Right lobe of liver (tissue), 6 donors: ENCODE data around the gene TOX4. TPM values are rescaled to one million over a fixed set of nuclear protein-coding genes. Genes with fewer than 3 reads are reported as not detected.
"Not testable (repeated sequence)": the region's sequence is repeated elsewhere in the genome, so short reads cannot be mapped to it uniquely, and the experiment has no call there.

Source experiments
- ATAC-seq, 4 donors: fragments of 200-7000 bp; cut with Tn5 transposase; one replicate each; pipeline ENCODE4 v1.9.1; 2020; ENCODE audit warnings: mild to moderate bottlenecking in 4 of 4, moderate library complexity in 4 of 4
- DNase-seq, 3 donors: peaks; one replicate each; pipeline ENCODE4 v3.0.0-alpha.2; 2020
- H3K27ac ChIP-seq, 3 donors: fragments of 200-600 bp; one replicate each; pipeline ENCODE4 v1.8.0; 2022
- H3K27me3 ChIP-seq, 2 donors: fragments of 200-600 bp; one replicate each; pipeline ENCODE4 v1.8.0; 2022
- H3K36me3 ChIP-seq, 4 donors: fragments of 200-600 bp; sonication (generic) in 1 of 4; one replicate each; pipeline versions ENCODE4 v1.5.1 to v1.8.0; 2017 to 2022; ENCODE audit warnings: control low read depth in 1 of 4
- H3K4me1 ChIP-seq, 4 donors: fragments of 200-600 bp; sonication (generic) in 1 of 4; one replicate each; pipeline versions ENCODE4 v1.5.1 to v1.8.0; 2017 to 2022; ENCODE audit warnings: control low read depth in 1 of 4
- H3K4me3 ChIP-seq, 3 donors: fragments of 200-600 bp; one replicate each; pipeline ENCODE4 v1.8.0; 2022
- H3K9me3 ChIP-seq, 4 donors: fragments of 200-600 bp; sonication (generic) in 1 of 4; one replicate each; pipeline versions ENCODE4 v1.5.1 to v1.8.0; 2017 to 2022; ENCODE audit warnings: control low read depth in 1 of 4
- CTCF ChIP-seq, 4 donors: fragments of 200-600 bp in 3 of 4; fragments of 450-650 bp in 1 of 4; IDR thresholded peaks; one replicate each; pipeline versions ENCODE4 v1.5.1 to v1.8.0; 2016 to 2022; ENCODE audit warnings: antibody characterized with exemption in 4 of 4, mild to moderate bottlenecking in 2 of 4
- POLR2A ChIP-seq: fragments of 450-650 bp; IDR thresholded peaks from one replicate; pipeline ENCODE4 v1.6.1; 2017; ENCODE audit warnings: antibody characterized with exemption, mild to moderate bottlenecking
- WGBS: methylation state at CpG from one replicate; pipeline ENCODE4 v1.1.6; 2018; ENCODE audit warnings: low coverage, low lambda C conversion rate; ENCODE audit not compliant: insufficient coverage; ENCODE audit errors: missing lambda C conversion rate; 5-methylcytosine and 5-hydroxymethylcytosine counted together
- intact Hi-C, 2 donors: fragments of 100-400 bp; cut with DNase I; formaldehyde crosslinking; loops; one replicate each; pipeline versions ENCODE4 v1.11.2 to v1.14.1; 2022
- total RNA-seq, 6 experiments: library from RNA; depleted of rRNA in 2 of 6; stranded (reverse); fragments of >200 nt in 2 of 6; fragmentation: NEBNext Ultra II Directional in 3 of 6; extraction: Animal tissue kit (Norgen Biotek cat#: 25700) in 3 of 6; gene quantifications; one replicate each; pipeline versions ENCODE4 v1.1.0 to v1.2.4, GENCODE V29; 2016 to 2023
- donor health status: DM: no; HTN: yes; CAD: no.
- donor health status: DM: no; HTN: no; CAD: no.
- donor health status: DM: no; HTN: no; CAD: no.
- donor health status: DM: no; HTN: yes; CAD: no.
- donor health status: DM: no; HTN: yes; CAD: no.

TOX4 gene
- total RNA-seq, 6 experiments from 2014 or later: 19.9 to 37.0 (median 33.3) TPM

- peaks cover 0 to 23% (median 2%) of the 10 kb centered on the region in 4 donors for H3K4me1 ChIP-seq
- no peaks in the 10 kb centered on the region for H3K27me3 ChIP-seq
- peak; percentile 99 to 100 (median 100) for ATAC-seq
- H3K4me3 ChIP-seq: peak overlapping the region; percentile 59 to 90 (median 66)
- no peaks in the 10 kb centered on the region for H3K36me3 ChIP-seq
- no peak for TF ChIP-seq CTCF (IDR thresholded peaks at IDR 0.05)
- TF ChIP-seq POLR2A: peak; percentile 60
- peak overlapping the region; percentile 45 to 92 (median 74) for H3K27ac ChIP-seq
- intact Hi-C loops: no loop called here
- DNase-seq: peak; percentile 97 to 99 (median 99)
- WGBS: 2% methylated on average over 21 of the region's 33 CpGs
- no peaks in the 10 kb centered on the region for H3K9me3 ChIP-seq
Observed at GRCh38 chr14:21437063-21437901, 39.7 kb upstream of the TOX4 start.

- ATAC-seq: no peak
- DNase-seq: no peak
- Histone ChIP-seq H3K4me3 (no peak overlapping the region), H3K27me3 (no peaks in the 10 kb centered on the region), H3K27ac (no peak overlapping the region), H3K9me3 (no peaks in the 10 kb centered on the region), H3K36me3 (no peaks in the 10 kb centered on the region), H3K4me1 (peaks cover 0 to 14% (median 2%) of the 10 kb centered on the region in 4 donors)
- intact Hi-C loops: no loop called here
- TF ChIP-seq CTCF (IDR thresholded peaks at IDR 0.05): no peak
- TF ChIP-seq POLR2A: no peak
Observed at GRCh38 chr14:21440859-21441258, 36.1 kb upstream of the TOX4 start.

GRCh38 chr14:21442657-21443056 lies 34.3 kb upstream of the TOX4 start:
- H3K9me3 ChIP-seq, ATAC-seq, H3K27ac ChIP-seq, H3K4me1 ChIP-seq, DNase-seq, H3K36me3 ChIP-seq, intact Hi-C loops, H3K27me3 ChIP-seq, H3K4me3 ChIP-seq: not testable (repeated sequence)
- WGBS: 100% methylated on average over 1 of the region's 1 CpG

- TF ChIP-seq POLR2A (no peak), CTCF (IDR thresholded peaks at IDR 0.05) (no peak)
- peaks cover 0 to 12% (median 4%) of the 10 kb centered on the region in 4 donors for H3K4me1 ChIP-seq
- WGBS: 58% methylated on average over 1 of the region's 1 CpG
- H3K27ac ChIP-seq: no peak overlapping the region
- no peaks in the 10 kb centered on the region for H3K9me3 ChIP-seq
- intact Hi-C loops: no loop called here
- no peaks in the 10 kb centered on the region for H3K36me3 ChIP-seq
- DNase-seq (no peak), ATAC-seq (no peak)
- no peaks in the 10 kb centered on the region for H3K27me3 ChIP-seq
- H3K4me3 ChIP-seq: no peak overlapping the region
Observed at GRCh38 chr14:21449899-21450216, 27.1 kb upstream of the TOX4 start.

GRCh38 chr14:21454843-21455544 lies 22.0 kb upstream of the TOX4 start:
- Histone ChIP-seq H3K27me3 (no peaks in the 10 kb centered on the region), H3K4me1 (peaks cover 0 to 17% (median 6%) of the 10 kb centered on the region in 4 donors), H3K9me3 (no peaks in the 10 kb centered on the region), H3K36me3 (peaks cover 0 to 1% (median 0%) of the 10 kb centered on the region in 4 donors), H3K27ac (peak overlapping the region in 1 of 3 donors; percentile 92), H3K4me3 (peak overlapping the region; percentile 65 to 93 (median 93))
- TF ChIP-seq POLR2A (no peak), CTCF (IDR thresholded peaks at IDR 0.05) (no peak)
- intact Hi-C loops: no loop called here
- DNase-seq (no peak), ATAC-seq (no peak)
- 26% methylated on average over 15 of the region's 15 CpGs for WGBS
